Common myeloid progenitor, CD34-positive (primary cell): ENCODE results near the gene EPB41L2.

Experiments used
- CTCF ChIA-PET: fragments of 350-600 bp; sonication (Branson Sonifier 250); formaldehyde crosslinking; loops from one replicate; lab custom pipeline; 2021; ENCODE audit warnings: antibody characterized with exemption; lab: Charles Lee
- POLR2A ChIA-PET: fragments of 350-600 bp; sonication (Branson Sonifier 250); formaldehyde crosslinking; loops from one replicate; lab custom pipeline; 2021; ENCODE audit warnings: antibody characterized with exemption; lab: Charles Lee
- DNase-seq, 3 donors: peaks; one replicate each; pipeline versions ENCODE4 v3.0.0 to v3.0.0-alpha.2; 2013
- H3K27ac ChIP-seq, 2 experiments: 1 replicate in 1 of 2; 2 replicates in 1 of 2; pipeline ENCODE4 v1.7.0; 2013; ENCODE audit warnings: inconsistent platforms in 2 of 2, low read length in 2 of 2, mild to moderate bottlenecking in 2 of 2, low read depth in 1 of 2, moderate library complexity in 1 of 2; ENCODE audit not compliant: severe bottlenecking in 2 of 2, insufficient read depth in 1 of 2, poor library complexity in 1 of 2
- H3K27me3 ChIP-seq, 5 experiments: replicated peaks in 2 of 5; 1 replicate in 3 of 5; 2 replicates in 2 of 5; pipeline versions ENCODE4 v1.6.1 to v1.7.0; 2013; ENCODE audit warnings: low read length in 4 of 5, mild to moderate bottlenecking in 2 of 5, moderate library complexity in 2 of 5, inconsistent platforms in 1 of 5; ENCODE audit not compliant: insufficient read depth in 5 of 5, control insufficient read depth in 4 of 5
- H3K36me3 ChIP-seq, 4 experiments: 1 replicate in 2 of 4; 2 replicates in 2 of 4; pipeline versions ENCODE4 v1.6.1 to v1.7.0; 2013; ENCODE audit warnings: low read length in 3 of 4, control low read depth in 1 of 4, mild to moderate bottlenecking in 1 of 4; ENCODE audit not compliant: control insufficient read depth in 4 of 4, insufficient read depth in 4 of 4
- H3K4me1 ChIP-seq, 4 experiments: 1 replicate in 3 of 4; 2 replicates in 1 of 4; pipeline versions ENCODE4 v1.6.1 to v1.7.1; 2013; ENCODE audit warnings: low read length in 3 of 4, mild to moderate bottlenecking in 3 of 4, control low read depth in 1 of 4, inconsistent platforms in 1 of 4, moderate library complexity in 1 of 4; ENCODE audit not compliant: control insufficient read depth in 4 of 4, insufficient read depth in 4 of 4; ENCODE audit errors: control extremely low read depth in 1 of 4
- H3K4me3 ChIP-seq, 7 experiments: 1 replicate in 4 of 7; 2 replicates in 3 of 7; pipeline versions ENCODE4 v1.5.1 to v1.7.0; 2013; ENCODE audit warnings: mild to moderate bottlenecking in 7 of 7, low read length in 6 of 7, moderate library complexity in 6 of 7, inconsistent platforms in 2 of 7, low read depth in 2 of 7, control low read depth in 1 of 7; ENCODE audit not compliant: insufficient read depth in 4 of 7, control insufficient read depth in 1 of 7; ENCODE audit errors: extremely low read depth in 1 of 7
- H3K9me3 ChIP-seq, 5 experiments: 1 replicate in 4 of 5; 2 replicates in 1 of 5; pipeline versions ENCODE4 v1.6.1 to v1.7.1; 2013; ENCODE audit warnings: low read length in 4 of 5, mild to moderate bottlenecking in 2 of 5, inconsistent platforms in 1 of 5, low read depth in 1 of 5, moderate library complexity in 1 of 5; ENCODE audit not compliant: control insufficient read depth in 4 of 5, insufficient read depth in 2 of 5; ENCODE audit errors: control extremely low read depth in 1 of 5
- WGBS: methylation state at CpG from one replicate; pipeline ENCODE4 v1.1.5; 2013; ENCODE audit not compliant: insufficient coverage; 5-methylcytosine and 5-hydroxymethylcytosine counted together

Gene EPB41L2

GRCh38 chr6:131001945-131002660 is 60.9 kb downstream of the EPB41L2 start:
- H3K36me3 ChIP-seq: no peaks in the 10 kb centered on the region
- POLR2A ChIA-PET: no interaction called here
- H3K27me3 ChIP-seq: no peaks in the 10 kb centered on the region
- no peak overlapping the region for H3K4me3 ChIP-seq
- H3K27ac ChIP-seq: no peak overlapping the region
- CTCF ChIA-PET: no interaction called here
- H3K4me1 ChIP-seq: no peaks in the 10 kb centered on the region
- WGBS: 89% methylated on average over 3 of the region's 8 CpGs
- peaks cover 0 to 5% (median 4%) of the 10 kb centered on the region in 5 experiments for H3K9me3 ChIP-seq
- DNase-seq: no peak

GRCh38 chr6:131001111-131001736 is 61.8 kb downstream of the EPB41L2 start:
- no peak overlapping the region for H3K27ac ChIP-seq
- no peaks in the 10 kb centered on the region for H3K27me3 ChIP-seq
- H3K36me3 ChIP-seq: no peaks in the 10 kb centered on the region
- no peak for DNase-seq
- H3K4me1 ChIP-seq: no peaks in the 10 kb centered on the region
- ChIA-PET POLR2A (no interaction called here), CTCF (no interaction called here)
- no peak overlapping the region for H3K4me3 ChIP-seq
- WGBS: 88% methylated on average over 9 of the region's 12 CpGs
- H3K9me3 ChIP-seq: no peaks in the 10 kb centered on the region

- Histone ChIP-seq H3K27ac (no peak overlapping the region), H3K27me3 (no peaks in the 10 kb centered on the region), H3K36me3 (no peaks in the 10 kb centered on the region), H3K4me3 (no peak overlapping the region), H3K9me3 (no peaks in the 10 kb centered on the region), H3K4me1 (no peaks in the 10 kb centered on the region)
- ChIA-PET CTCF (no interaction called here), POLR2A (no interaction called here)
- DNase-seq: no peak
- 100% methylated on average over 6 of the region's 6 CpGs for WGBS
These were observed 62.5 kb downstream of the EPB41L2 start for GRCh38 chr6:131000544-131000943.

- H3K4me3 ChIP-seq: no peak overlapping the region
- peaks cover 0 to 12% (median 3%) of the 10 kb centered on the region in 5 experiments for H3K9me3 ChIP-seq
- H3K27ac ChIP-seq: no peak overlapping the region
- no peak for DNase-seq
- H3K36me3 ChIP-seq: no peaks in the 10 kb centered on the region
- ChIA-PET CTCF (interaction anchor here (1.3 kb wide), 1 partner anchor 10 kb away, joined by 4 read pairs; no protein-coding TSS in a partner anchor), POLR2A (no interaction called here)
- H3K27me3 ChIP-seq: no peaks in the 10 kb centered on the region
- WGBS: 100% methylated on average over 3 of the region's 6 CpGs
- no peaks in the 10 kb centered on the region for H3K4me1 ChIP-seq
These were observed 65.8 kb downstream of the EPB41L2 start for GRCh38 chr6:130997061-130997753.

- Histone ChIP-seq H3K4me3 (no peak overlapping the region), H3K9me3 (peaks cover 0 to 13% (median 3%) of the 10 kb centered on the region in 5 experiments), H3K27ac (no peak overlapping the region), H3K27me3 (no peaks in the 10 kb centered on the region), H3K4me1 (no peaks in the 10 kb centered on the region), H3K36me3 (no peaks in the 10 kb centered on the region)
- CTCF ChIA-PET: no interaction called here
- WGBS: no CpG with 5 or more reads among the region's 1 CpG
- DNase-seq: no peak
- POLR2A ChIA-PET: no interaction called here
These were observed 66.4 kb downstream of the EPB41L2 start for GRCh38 chr6:130996635-130997034.

- no peaks in the 10 kb centered on the region for H3K36me3 ChIP-seq
- no peaks in the 10 kb centered on the region for H3K4me1 ChIP-seq
- H3K9me3 ChIP-seq: peaks cover 0 to 13% (median 3%) of the 10 kb centered on the region in 5 experiments
- no peak overlapping the region for H3K4me3 ChIP-seq
- H3K27me3 ChIP-seq: no peaks in the 10 kb centered on the region
- DNase-seq: no peak
- WGBS: 100% methylated on average over 1 of the region's 2 CpGs
- ChIA-PET CTCF (no interaction called here), POLR2A (no interaction called here)
- no peak overlapping the region for H3K27ac ChIP-seq
These were observed 67.1 kb downstream of the EPB41L2 start for GRCh38 chr6:130995783-130996447.
